Measurements from ENCODE around the gene A1CF.
"Not testable (repeated sequence)": the region's sequence is repeated elsewhere in the genome, so short reads cannot be mapped to it uniquely, and the experiment has no call there.

Gene A1CF

DNA sequence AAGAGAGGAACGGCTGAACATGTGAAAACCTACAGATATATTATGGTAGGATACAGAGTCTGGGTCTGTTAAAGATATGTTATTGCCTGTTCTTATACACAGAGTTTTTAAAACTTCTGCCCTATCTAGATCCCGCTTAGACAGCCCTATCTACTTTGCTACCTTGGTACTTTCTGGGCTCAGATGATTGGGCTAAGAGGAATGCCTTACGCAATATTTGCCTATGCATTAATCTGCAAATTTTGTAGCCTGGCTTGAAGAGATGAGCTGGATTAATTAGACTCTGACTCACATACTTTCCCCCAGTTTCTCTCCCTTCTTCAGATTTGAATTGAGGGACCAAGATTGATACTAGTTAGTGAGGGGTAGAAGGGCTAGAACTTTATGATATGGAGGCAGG lies 33.6 kb upstream of the A1CF start:
- Mint-ChIP-seq H3K4me1 (no peaks in the 10 kb centered on the region), H3K9me3 (peaks cover 21% of the 10 kb centered on the region), H3K36me3 (ENCODE audit: low read depth) (peaks cover 3% of the 10 kb centered on the region), H3K4me3 (no peak overlapping the region), H3K27ac (no peak overlapping the region), H3K27me3 (ENCODE audit: low read depth, poor library complexity) (no peaks in the 10 kb centered on the region)
- DNase-seq = no peak
- TF ChIP-seq, protein P1, sequence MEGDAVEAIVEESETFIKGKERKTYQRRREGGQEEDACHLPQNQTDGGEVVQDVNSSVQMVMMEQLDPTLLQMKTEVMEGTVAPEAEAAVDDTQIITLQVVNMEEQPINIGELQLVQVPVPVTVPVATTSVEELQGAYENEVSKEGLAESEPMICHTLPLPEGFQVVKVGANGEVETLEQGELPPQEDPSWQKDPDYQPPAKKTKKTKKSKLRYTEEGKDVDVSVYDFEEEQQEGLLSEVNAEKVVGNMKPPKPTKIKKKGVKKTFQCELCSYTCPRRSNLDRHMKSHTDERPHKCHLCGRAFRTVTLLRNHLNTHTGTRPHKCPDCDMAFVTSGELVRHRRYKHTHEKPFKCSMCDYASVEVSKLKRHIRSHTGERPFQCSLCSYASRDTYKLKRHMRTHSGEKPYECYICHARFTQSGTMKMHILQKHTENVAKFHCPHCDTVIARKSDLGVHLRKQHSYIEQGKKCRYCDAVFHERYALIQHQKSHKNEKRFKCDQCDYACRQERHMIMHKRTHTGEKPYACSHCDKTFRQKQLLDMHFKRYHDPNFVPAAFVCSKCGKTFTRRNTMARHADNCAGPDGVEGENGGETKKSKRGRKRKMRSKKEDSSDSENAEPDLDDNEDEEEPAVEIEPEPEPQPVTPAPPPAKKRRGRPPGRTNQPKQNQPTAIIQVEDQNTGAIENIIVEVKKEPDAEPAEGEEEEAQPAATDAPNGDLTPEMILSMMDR (IDR thresholded peaks at IDR 0.05) = no peak

DNA sequence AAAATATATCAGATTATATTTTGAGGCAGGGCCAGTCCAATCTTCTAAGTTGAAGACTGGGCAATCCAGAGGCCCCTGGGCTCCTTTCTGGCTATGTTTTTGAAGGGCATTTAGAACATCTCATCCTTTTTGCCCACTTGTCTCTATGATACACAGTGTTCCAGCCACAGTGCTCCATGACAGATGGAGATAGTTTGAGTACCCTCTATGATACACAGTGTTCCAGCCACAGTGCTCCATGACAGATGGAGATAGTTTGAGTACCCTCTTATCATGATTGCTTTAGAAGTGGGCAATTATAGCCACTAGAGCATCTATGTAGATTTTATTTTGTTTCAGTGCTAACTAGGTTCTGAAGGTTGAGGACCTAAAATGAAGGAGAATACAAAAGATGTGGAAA lies 33.1 kb upstream of the A1CF start:
- Mint-ChIP-seq H3K4me3 (no peak overlapping the region), H3K27ac (no peak overlapping the region), H3K4me1 (no peaks in the 10 kb centered on the region), H3K27me3 (ENCODE audit: low read depth, poor library complexity) (peaks cover 1% of the 10 kb centered on the region), H3K9me3 (peaks cover 17% of the 10 kb centered on the region), H3K36me3 (ENCODE audit: low read depth) (no peaks in the 10 kb centered on the region)
- no peak for DNase-seq
- TF ChIP-seq, protein P1 (IDR thresholded peaks at IDR 0.05) = no peak

DNA sequence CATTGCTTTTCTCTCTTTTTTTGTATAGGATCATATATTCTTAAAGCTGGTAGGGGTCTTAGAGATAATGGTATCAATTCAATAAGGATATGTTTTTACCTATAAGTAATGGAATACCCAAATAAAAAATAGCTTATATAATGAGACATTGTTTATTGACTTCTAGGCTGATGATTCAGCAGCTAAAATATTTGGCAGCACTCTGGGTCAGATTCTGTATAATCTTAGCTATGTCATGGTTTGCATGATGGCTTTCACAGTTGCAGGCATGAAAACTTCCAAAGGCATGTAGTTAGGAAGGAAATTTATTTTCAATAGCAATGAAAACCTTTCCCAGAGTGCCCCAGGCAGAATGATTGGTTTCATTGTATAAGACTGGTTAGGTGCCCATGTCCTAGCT lies 32.1 kb upstream of the A1CF start:
- TF ChIP-seq, protein P1 (IDR thresholded peaks at IDR 0.05) = no peak
- no peak overlapping the region for H3K4me3 Mint-ChIP-seq

DNA sequence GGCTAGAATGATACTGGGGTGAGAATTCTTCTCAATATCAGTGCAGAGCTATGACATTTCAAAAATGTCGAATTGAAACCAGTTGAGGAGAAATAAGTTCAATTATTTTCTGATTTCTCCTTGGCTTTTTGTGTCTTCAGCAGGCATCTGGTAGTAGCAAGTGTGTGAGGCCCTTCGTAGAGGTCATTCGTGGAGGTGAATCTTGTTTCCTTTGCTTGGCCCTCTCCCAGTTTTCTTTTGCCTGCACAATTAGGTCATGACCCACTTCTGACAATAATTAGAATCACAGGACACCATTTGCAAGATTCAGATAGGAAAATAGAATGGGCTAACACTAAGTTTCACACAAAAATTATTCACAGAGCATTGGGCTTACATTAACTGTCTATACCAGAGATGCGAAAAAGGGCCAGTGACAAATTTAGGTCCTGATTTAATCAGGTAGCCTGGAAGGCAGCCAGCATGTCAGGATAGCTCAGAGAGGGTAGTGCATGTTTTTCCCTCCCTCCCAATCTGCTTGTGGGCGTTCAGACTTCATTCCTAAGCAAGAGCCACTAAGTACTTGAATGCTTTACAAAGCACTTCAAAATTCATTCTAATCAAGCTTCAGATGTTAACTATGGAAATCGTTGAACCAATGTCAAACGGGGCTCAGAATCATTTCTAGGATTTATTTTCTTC lies 24.0 kb upstream of the A1CF start:
- TF ChIP-seq, protein P1 (IDR thresholded peaks at IDR 0.05) = no peak
- no peaks in the 10 kb centered on the region for H3K4me1 Mint-ChIP-seq
- no peaks in the 10 kb centered on the region for H3K36me3 Mint-ChIP-seq (ENCODE audit: low read depth)
- H3K27ac Mint-ChIP-seq = no peak overlapping the region
- no peak for DNase-seq
- H3K9me3 Mint-ChIP-seq = peaks cover 3% of the 10 kb centered on the region
- no peak overlapping the region for H3K4me3 Mint-ChIP-seq
- peaks cover 7% of the 10 kb centered on the region for H3K27me3 Mint-ChIP-seq (ENCODE audit: low read depth, poor library complexity)

More for the DNA sequence above, 32.1 kb upstream of the A1CF start:
- Mint-ChIP-seq H3K27me3 (ENCODE audit: low read depth, poor library complexity) (peaks cover 7% of the 10 kb centered on the region), H3K4me1 (no peaks in the 10 kb centered on the region), H3K36me3 (ENCODE audit: low read depth) (no peaks in the 10 kb centered on the region), H3K9me3 (peaks cover 6% of the 10 kb centered on the region), H3K27ac (no peak overlapping the region)
- no peak for DNase-seq

DNA sequence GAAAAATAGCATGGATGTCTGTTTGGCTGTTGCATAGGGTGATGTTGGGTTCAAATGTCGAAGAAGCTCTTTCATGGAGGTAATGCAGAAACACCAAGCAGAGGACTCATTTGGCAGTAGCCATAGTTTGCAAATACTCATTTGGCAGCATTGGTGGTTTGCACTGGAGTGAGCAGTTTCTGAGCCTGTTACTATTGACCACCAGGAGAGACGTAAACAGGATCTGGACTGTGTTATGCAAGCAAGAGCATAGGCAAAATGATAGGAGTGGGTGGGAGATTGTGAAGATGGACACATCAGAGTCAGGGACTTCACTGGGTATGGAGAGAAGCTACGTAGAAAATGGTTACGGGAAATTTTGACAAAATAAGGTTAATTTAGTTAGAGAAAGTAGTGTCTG lies 22.9 kb upstream of the A1CF start:
- DNase-seq = no peak
- Mint-ChIP-seq H3K36me3 (ENCODE audit: low read depth) (no peaks in the 10 kb centered on the region), H3K9me3 (peaks cover 7% of the 10 kb centered on the region), H3K4me1 (no peaks in the 10 kb centered on the region), H3K27ac (no peak overlapping the region), H3K27me3 (ENCODE audit: low read depth, poor library complexity) (peaks cover 4% of the 10 kb centered on the region), H3K4me3 (no peak overlapping the region)
- TF ChIP-seq, protein P1 (IDR thresholded peaks at IDR 0.05) = no peak

DNA sequence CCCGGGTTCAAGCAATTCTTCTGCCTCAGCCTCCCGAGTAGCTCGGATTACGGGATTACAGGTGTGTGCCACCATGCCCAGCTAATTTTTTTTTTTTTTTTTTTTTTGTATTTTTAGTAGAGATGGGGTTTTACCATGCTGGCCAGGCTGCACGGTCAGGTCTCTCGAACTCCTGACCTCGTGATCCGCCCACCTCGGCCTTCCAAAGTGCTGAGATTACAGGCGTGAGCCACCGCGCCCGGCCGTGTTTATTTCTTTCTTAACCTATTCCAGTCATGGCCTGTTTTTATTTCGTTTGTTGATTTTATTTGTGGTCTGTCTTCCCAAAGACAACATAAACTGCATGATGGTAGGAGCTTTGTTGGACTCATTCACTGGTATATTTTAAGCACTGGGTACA lies 20.4 kb upstream of the A1CF start:
- H3K9me3 Mint-ChIP-seq; H3K4me1 Mint-ChIP-seq; H3K4me3 Mint-ChIP-seq; DNase-seq; H3K36me3 Mint-ChIP-seq (ENCODE audit: low read depth); H3K27me3 Mint-ChIP-seq (ENCODE audit: low read depth, poor library complexity); H3K27ac Mint-ChIP-seq: not testable (repeated sequence)
